NCI-H526 treated with DMSO at 0.1 percent for 48 hours (cell line): ENCODE measurements around the gene ICAM2.
"Not testable (repeated sequence)": the region's sequence is repeated elsewhere in the genome, so short reads cannot be mapped to it uniquely, and the experiment has no call there.

Source experiments
- DNase-seq: peaks from one replicate; lab custom pipeline; 2025; lab: John Stamatoyannopoulos, UW

ICAM2 gene

DNA sequence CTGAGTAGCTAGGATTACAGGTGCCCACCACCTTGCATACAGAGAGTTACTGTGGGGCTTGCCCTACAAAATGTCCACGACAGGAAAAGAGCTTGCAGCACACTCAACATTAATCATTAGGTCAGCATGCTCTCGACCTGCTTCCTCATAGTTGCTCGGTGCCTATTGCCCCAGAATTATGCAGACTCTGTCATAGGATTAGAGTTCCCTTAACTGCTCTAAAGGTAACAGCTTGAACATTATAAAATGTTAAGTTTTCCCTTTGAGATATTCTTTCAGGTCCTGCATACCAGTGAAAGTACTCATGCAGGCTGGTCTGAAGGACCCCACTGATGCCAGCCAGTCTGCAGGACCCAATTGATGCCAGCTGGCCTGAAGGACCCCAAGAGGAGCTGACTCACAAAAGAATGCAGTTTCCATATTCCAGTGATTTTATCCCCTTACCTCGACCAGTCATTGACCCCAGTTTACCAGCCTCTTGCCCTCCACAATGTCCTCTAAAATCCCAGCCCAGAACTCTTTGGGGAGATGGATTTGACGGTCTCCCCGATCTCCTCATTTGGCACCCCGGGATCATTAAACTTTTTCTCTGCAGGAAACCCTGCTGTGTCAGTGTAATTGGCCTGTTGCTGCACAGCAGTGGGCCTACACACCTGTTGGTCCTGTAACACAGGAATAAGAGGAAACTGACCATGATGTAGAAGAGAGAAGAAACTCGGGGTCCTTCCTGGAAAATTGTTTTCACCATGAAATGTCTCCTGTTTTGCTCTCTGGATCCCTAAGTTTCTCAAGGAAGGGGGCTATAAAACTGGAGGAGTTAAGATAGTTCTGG, 10.6 kb downstream of the ICAM2 start:
- DNase-seq, result no peak

DNA sequence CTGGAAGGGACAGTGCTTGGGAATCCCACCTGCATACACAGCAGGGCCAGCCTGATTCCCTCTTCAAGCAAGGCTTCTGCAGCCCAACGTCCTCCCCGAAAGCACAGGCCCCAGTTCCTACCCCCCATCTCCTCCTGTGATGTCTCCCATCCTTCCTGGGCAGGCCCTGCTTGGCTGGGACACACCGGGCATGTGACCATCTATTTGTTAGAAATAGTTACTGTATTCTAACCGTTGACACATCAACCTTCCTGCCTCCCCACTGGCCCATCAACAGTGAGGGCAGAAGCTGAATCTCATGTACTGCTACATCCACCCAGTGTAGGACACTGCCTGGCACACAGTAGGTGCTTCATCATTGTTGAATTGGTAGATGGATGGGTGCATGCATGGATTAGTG, 11.6 kb downstream of the ICAM2 start:
- no peak for DNase-seq

DNA sequence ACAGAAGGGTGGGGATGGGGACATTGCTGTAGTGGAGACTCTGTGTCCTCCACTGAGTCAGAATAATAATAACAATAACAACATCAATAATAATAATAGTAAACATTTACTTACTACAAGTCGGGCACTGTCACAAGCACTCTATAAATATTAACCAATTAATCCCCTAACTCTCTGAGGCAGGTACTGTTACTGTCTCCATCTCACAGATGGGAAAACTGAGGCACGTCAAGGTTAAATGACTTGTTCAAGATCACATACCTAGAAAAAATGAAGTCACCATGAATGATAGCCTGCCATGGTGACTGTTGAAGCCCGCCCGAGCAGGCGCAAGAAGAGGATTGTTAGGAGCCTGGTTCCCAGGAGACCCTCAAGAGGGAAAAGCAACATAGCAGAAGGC, 12.1 kb downstream of the ICAM2 start:
- DNase-seq, result no peak

DNA sequence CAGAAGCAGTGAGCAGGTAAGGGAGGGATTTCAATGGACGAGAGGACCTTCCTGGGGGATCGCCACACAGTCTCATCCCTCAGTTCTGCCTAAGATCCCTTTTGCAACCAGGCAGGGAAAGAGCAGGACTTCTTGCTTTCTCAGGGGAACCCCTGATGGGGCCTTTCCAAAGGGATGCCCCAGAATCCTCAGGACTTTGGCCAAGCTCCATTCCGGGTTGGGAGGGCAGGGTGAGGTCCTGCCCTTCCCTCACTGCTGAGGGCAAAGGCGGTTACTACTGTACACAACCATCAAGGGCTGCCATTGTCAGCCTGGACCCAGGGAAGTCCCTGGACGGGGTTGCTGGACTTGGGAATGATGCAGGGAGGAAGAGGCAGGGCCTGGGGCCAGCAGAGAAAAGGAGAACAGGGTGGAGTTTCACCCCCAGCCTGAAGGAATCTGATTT, 12.6 kb downstream of the ICAM2 start:
- DNase-seq, result no peak

DNA sequence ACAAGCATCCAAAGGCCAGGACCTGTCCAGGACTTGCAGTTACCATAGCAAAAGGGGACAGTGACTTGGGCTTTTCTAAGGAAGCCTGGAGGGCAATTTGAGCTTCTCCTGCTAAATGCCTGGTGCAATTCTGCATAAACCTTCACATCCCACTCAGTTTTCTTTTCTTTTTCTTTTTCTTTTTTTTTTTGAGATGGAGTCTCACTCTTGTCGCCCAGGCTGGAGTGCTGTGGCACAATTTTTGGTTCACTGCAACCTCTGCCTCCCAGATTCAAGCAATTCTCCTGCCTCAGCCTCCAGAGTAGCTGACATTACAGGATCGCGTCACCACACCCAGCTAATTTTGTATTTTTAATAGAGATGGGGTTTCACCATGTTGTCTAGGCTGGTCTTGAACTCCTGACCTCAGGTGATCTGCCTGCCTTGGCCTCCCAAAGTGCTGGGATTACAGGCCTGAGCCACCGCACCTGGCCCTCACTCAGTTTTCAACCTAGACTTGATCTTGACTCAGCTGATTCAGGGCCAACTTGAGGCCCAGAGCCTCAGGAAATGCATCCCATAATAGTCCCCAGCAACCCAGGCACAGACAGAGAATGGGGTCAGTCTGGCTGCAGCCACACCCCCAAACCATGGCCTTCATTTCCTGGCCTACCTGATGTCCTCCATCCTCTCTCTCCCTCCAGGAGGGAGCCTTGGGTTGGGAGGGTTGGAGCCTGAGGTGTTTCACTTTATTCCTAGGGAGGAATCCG, 13.2 kb downstream of the ICAM2 start:
- DNase-seq, result not testable (repeated sequence)

DNA sequence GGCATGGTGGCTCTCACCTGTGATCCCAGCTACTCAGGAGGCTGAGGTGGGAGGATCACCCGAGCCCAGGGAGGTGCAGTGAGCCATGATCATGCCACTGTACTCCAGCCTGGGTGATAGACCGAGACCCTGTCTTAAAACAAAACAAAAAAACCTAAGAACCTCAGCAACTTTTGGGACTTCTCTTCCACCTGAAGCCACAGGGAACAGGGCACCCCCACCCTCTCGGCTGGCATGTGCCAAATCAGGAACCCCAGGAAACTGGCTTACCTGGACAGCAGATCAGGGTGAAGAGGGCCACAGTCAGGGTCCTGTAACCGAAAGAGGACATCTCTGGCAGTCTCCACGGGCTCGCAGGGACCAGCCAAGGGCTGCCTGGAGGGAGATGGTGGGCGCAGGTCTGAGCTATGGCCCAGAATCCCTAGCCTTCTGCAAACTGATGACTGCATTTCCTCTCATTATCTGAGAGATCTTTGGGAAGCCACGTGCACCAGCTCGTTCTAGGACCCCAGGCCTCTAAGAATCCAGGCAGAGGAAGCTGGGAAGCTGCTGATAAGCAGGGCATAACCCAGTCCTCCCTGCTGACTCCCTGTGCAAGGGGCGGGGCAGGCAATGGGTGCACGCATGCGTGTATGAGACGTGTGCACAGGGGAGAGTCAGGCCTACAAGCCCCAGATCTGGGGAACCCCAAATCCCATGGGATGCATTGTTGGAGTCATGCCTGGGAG, 13.9 kb downstream of the ICAM2 start:
- no peak for DNase-seq

DNA sequence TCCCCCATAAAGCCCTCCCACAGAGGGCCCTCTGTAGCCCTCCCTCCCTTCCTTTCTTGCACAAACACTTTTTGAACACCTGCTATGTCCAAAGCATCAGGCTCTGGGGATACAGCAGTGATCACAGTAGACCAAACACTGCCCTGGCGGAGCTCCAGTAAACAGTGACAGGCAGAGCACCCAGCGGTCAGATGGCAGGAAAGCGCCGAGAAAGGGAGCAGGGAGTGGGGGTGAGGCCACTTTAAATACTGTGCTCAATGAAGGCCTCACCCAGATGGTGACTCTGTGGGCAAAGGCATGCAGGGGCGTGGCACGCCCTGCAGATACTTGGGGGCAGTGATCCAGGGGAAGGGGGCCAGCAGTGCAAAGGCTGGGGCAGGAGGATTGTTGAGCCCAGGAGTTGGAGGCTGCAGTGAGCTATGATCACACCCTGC, 14.7 kb downstream of the ICAM2 start:
- no peak for DNase-seq

DNA sequence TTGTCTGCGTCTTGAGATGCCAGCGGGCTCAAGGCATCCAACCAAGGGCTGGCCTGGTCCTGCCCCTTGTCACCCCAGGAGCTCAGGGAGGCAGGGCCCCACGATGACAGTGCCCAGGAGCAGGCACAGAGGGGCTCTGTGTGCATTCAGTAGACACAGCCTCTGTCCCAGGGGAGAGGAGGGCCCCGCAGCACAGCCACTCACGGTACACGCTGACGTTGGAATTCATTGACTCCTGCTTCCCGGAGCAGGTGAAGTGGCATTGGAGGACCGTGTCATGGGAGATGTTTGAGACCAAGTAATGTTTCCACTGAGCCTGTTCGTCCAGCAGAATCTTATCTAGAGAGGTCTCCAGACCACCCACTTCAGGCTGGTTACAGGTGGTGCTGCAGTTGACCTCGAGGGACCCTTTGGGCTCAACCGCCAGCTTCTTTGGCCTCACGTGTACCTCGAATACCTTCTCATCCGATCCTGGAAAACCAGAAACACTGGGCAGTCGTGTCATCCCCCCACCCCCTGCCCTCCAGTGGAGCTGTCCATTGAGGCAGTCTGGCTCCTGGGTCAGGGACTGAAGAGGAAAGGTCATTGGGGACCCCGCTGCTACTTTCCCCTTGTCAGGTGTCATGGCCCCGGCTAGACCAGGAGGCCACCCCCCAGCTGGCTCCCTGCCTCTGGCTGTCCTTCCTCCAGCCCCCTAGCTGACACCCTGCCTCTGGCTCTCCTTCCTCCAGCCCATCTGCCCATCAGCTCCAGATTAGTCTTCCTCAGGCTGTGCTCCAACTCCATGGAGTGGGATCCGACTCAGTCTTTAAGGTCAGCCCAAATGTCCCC, 15.3 kb downstream of the ICAM2 start:
- DNase-seq, result no peak

DNA sequence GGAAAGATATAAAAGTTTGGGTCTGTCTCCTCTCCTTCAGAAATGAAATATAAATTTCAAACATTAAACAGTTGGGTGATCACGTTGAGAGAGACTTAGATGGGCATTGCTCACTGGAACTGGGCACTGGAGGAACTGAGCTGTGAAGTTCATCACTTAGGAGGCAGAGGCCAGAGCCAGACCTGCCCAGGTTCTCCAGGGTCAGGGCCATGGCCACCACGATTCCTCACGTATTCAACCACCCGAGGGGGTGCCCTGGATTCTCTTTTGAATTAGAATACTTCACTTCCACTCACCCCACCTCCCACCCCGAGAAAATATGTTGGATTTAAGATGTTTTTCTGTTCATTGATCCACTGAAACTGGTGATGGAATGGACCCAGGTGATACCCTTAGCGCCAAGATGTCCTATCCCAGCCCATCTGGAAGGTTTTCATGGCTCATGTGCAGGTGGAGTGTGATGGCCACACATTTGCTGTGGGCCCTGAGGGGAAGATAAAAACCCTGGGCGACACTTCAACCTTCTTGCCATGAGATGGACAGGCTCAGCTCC, 16.1 kb downstream of the ICAM2 start:
- no peak for DNase-seq

DNA sequence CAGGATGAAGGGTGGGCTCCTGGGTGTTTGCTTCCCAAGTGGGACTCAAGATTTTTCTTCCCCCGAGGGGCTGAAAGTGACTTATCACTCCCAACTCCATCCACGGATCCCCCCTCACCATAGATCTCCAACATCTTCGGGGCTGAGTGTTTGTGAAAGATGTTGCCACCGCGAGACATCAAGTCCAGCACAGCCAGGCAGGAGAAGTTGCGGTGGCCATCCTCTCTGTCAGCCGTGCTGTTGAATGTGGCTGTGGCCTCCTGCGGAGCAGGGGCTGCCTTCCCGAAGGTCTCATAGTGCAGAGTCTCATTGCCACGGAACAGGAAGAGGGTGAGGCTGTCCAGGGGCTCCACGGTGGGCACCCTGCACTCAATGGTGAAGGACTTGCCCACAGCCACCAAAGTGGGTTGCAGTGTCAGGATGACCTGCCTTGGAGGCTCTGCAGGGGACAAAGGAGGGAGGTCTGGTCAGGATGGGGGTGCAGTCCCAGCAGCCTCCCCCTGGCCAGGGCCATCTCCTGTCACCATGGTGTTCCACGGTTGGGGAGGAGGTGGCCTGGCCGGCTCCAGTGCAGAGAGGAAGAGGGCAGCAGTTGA, 16.8 kb downstream of the ICAM2 start:
- DNase-seq, result no peak

DNA sequence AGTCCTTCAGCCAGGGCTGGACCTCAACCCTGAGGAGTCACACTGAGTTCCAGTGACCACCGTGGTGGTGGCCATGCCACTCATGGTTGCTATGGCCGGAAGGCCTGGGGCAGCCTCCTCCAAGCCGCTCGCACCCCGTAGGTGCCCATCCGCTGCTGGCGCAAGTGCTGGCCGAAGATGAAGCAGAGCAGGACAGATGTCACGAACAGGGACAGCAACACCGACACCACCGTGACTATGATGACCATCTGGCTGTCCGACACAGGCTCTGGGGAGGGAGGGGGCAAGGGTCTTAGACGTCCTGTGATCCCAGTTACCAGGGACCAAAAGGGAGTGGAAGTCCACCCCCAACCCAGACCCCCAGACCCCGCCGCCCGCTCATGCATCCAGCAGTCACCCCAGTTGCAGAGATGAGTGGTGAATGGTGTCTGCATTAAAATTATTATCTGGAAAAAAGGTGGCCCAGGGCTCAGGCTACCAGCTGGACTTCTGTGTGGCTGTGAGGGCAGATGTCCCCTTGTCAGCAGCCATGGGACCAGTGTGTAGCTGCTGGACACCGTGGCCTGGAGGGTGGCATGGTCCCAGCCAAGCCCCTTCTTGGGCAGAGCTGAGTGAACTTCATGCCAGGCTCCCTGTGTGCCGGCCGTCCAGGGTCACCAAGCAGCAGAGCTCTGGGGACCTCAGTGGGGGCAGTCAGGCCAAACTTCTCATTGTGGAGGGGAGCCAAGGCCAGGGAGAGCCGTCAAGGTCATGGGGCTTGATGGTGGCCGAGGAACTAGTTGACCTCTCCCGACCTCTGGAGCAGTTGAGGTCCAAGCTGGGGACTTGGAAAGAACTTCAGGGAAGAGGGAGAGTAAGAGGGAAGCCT, 17.5 kb downstream of the ICAM2 start:
- no peak for DNase-seq

DNA sequence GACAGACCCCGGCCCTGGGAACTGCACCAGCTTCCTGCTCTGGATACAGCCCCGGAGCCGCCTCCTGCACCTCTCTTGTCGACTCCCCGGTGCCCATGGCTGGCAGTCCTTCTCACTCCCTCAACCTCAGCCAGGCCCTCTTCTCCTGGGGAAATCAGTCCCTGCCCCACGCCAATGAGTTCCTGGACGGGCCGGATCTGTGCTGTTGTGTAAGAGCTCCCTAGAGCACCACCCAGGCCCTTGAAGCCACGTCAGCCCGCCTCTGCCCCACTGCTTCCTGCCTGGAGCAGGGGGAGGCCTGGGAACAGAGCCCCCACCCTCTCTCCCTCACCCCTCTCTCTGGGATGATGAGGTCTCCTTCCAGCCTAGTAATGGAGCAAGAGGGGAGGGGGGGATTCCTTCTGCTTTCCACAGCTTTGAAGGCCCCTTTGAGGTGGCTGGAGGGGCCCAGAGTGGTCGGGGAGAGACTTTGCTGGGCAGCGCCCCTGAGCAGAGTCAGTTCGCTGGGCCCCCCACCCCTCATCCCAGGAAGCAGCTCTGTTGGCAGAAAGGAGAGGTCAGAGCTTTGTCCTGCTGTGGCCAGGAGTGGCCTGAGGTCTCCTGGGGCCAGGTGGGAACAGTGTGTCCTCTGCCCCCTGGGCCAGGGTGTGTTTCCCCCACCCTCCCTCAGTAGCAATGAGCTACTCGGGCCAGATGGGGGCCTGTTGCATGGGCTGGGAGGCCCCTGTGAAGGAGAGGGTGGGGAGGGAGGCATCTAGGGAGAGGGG, 18.5 kb downstream of the ICAM2 start:
- DNase-seq, result no peak

DNA sequence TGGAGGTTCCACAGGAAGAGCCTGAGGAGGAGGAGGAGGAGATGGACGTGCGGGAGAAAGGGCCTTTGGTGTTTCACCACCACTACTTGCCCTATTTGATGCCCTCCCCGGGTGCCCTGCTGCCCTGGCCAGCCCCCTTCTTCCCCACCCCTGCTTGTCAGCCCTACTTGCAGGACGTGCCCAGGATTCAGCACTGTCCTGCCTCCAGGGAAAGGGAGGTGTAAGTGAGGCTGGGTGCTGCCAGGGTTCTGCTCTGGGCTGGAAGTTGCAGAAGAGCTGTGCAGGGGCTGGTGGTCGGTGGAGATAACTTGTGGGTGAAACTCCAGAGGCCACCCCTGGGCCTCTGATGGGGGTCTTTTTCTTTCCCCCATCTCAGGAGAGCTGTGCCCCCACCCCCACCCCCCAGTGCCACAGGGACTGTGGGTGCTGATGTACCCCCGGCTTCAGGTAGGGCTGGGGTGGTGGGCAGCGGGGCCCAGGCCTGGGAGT, 19.3 kb downstream of the ICAM2 start:
- no peak for DNase-seq

DNA sequence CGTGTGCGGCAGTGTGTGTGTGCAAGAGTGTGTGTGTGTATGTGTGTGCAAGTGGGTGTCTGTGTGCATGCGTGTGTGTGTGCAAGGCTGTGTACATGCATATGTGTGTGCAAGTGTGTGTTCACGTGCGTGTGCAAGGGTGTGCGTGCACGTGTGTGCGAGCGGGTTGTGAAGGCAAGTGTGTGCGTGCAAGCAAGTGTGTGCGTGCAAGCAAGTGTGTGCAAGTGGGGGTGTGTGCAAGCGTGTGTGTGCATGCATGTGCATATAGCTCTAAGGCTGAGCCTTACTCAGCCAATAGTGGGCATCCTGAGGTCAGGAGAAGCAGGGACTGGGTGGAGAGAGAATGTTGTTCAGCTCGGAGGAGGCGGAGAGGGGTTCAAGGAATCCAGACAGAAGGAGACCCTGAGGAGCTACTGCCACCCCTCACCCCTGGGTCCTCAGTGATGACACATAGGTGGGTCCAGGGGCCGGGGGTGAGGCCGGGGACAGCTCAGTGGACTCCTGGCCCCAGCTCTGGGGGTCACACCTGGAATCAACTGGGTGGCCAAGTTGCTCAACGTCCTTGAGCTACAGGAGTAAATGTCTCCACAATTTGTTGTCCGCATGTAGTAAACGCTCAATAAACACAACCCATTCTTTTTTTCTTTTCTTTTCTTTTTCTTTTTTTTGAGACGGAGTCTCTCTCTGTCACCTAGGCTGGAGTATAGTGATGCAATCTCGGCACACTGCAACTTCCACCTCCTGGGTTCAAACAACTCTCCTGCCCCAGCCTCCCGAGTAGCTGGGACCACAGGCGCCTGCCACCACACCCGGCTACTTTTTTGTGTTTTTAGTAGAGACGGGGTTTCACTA, 20.5 kb downstream of the ICAM2 start:
- no peak for DNase-seq

DNA sequence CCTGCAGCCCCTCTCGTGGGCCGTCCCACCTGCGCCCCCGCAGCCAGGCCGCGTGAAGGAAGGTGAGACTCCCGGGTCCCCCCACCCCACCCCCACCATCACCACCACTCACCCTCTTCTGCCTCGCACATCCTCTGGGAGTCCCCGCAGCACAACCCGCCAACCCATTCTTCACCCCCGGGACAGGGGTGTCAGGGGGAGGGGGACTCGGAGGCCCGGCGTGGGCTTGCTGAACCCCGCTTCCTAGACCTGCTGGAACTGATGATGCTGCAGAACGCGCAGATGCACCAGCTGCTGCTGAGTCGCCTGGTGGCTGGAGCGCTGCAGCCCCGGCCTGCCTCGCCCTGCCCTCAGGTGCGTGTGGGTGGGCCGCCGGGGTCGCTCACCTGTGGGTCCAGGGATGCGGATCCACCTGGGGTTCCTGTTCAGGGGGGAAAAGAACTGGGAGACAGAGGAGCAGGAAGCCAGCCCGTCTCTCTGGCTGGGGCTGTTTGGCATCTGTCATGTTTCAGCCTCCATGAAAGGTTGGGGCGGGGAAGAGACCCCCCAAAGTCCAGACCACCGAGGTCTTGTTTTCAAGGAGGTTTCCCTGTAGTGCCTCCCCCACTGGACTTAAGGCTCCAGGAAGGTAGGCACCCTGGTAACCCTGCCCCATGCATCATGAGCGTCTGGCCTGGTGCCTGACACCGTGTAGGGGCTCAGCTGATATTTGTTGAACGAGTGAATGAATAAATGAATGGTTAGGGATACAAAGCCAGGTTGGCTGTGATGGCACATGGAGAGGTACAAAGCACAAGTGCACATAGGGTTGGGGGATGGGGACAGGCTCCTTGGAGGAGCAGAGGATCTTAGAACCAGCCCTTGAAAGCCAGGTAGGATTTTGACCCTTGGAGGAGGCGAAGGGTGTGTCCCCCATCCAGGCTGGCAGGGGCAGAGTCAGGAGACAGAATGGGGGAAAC, 21.4 kb downstream of the ICAM2 start:
- DNase-seq, result no peak

DNA sequence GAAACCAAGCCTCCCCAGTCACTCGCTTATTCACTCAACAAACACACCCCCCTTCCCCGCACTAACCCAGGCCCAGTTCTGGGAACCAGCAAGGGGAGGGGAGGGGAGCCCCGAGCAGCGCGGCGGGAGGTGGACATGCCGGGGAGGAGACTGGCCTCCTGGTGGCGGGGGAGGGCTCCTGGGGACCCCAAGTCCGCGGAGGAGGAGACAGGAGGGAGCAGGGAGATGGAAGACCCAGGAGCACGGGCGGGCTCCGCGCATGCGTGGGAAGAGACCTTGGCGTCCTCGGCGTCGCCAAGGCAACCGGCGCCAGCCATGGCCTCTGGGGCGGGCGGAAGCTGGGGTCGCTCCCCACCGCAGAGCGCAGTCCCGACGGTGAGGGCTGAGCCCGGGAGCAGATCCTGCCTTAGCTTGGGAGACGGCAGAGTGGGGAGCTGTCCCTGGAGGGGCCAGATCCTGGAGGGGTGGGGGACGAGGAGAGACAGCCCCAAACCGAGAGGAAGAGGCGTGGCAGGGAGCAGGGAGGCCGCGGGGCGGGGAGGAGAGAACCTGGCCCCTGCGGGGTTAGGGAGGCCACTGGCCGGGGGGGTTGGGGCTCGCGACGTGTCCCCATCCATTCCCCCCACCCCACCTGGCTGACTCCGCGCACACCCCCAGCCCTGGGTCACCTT, 22.2 kb downstream of the ICAM2 start, which contains the start of gene PRR29:
TSS of gene PRR29 (plus strand) at position 302 of the 671 bp plus-strand sequence. CDS start at position 316, 14 bp downstream.
- DNase-seq, result no peak
